Measurements from ENCODE around the gene CREBRF.
"Not testable (repeated sequence)": the region's sequence is repeated elsewhere in the genome, so short reads cannot be mapped to it uniquely, and the experiment has no call there.

CREBRF gene

GRCh38 chr5:173055983-173056782, at the start of gene CREBRF:
Gene CREBRF, plus strand, starts transcription at chr5:173056352. Its CDS starts 24,424 bp downstream, at chr5:173080776.
- DNase-seq = peak; percentile 94

GRCh38 chr5:173010021-173010420, 46.1 kb upstream of the CREBRF start:
- DNase-seq = no peak

GRCh38 chr5:173010547-173011464, 45.3 kb upstream of the CREBRF start:
- DNase-seq = no peak

- DNase-seq = no peak
These were observed 44.6 kb upstream of the CREBRF start for GRCh38 chr5:173011566-173011965.

GRCh38 chr5:173012882-173013281, 43.3 kb upstream of the CREBRF start:
- no peak for DNase-seq

GRCh38 chr5:173014671-173015070, 41.5 kb upstream of the CREBRF start:
- DNase-seq = no peak

GRCh38 chr5:173015192-173015591, 41.0 kb upstream of the CREBRF start:
- no peak for DNase-seq

- DNase-seq = no peak
These were observed 40.3 kb upstream of the CREBRF start for GRCh38 chr5:173015598-173016455.

- DNase-seq = no peak
These were observed 39.5 kb upstream of the CREBRF start for GRCh38 chr5:173016598-173017046.

GRCh38 chr5:173017087-173017486, 39.1 kb upstream of the CREBRF start:
- not testable (repeated sequence) for DNase-seq

GRCh38 chr5:173018358-173018757, 37.8 kb upstream of the CREBRF start:
- no peak for DNase-seq

GRCh38 chr5:173020154-173020581, 36.0 kb upstream of the CREBRF start:
- no peak for DNase-seq

GRCh38 chr5:173020643-173021042, 35.5 kb upstream of the CREBRF start:
- no peak for DNase-seq

GRCh38 chr5:173025651-173026050, 30.5 kb upstream of the CREBRF start:
- DNase-seq = no peak

GRCh38 chr5:173027905-173028304, 28.2 kb upstream of the CREBRF start:
- DNase-seq = no peak

GRCh38 chr5:173028811-173029327, 27.3 kb upstream of the CREBRF start:
- DNase-seq = no peak

GRCh38 chr5:173029499-173029921, 26.6 kb upstream of the CREBRF start:
- no peak for DNase-seq

GRCh38 chr5:173032096-173032495, 24.1 kb upstream of the CREBRF start:
- not testable (repeated sequence) for DNase-seq

- DNase-seq = no peak
These were observed 23.4 kb upstream of the CREBRF start for GRCh38 chr5:173032730-173033129.

- DNase-seq = no peak
These were observed 22.2 kb upstream of the CREBRF start for GRCh38 chr5:173033923-173034322.

- no peak for DNase-seq
These were observed 20.0 kb upstream of the CREBRF start for GRCh38 chr5:173035904-173036707.

Data from T1000 (cell line).